Right lobe of liver (tissue), 4 donors: ENCODE results near the gene PARPBP.

ENCODE experiments used
- POLR2A ChIP-seq: fragments of 450-650 bp; IDR thresholded peaks from one replicate; pipeline ENCODE4 v1.6.1; 2017; ENCODE audit warnings: antibody characterized with exemption, mild to moderate bottlenecking
- TF ChIP-seq, protein P1 (sequence below), 4 donors: fragments of 200-600 bp in 3 of 4; fragments of 450-650 bp in 1 of 4; IDR thresholded peaks; one replicate each; pipeline versions ENCODE4 v1.5.1 to v1.8.0; 2016 to 2022; ENCODE audit warnings: antibody characterized with exemption in 4 of 4, mild to moderate bottlenecking in 2 of 4
- donor health status: DM: no; HTN: no; CAD: no.
- donor health status: DM: no; HTN: no; CAD: no.
- donor health status: DM: no; HTN: yes; CAD: no.

DNA sequence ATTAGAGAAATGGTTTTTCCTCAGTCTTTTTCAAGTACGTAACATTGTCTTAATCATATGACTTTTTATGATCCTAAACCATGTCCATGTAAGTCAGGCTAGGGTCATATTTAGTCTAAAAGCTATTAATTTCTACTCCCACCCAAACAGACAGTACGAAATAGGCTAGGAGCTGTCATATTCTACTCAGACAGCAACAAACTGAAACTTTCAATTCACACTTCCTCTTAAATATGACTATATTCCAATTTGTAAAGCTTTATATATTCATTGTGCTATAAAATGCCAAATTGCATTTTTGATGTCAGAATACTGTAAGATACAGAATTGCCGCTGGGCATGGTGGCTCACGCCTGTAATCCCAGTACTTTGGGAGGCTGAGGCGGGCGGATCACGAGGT, 3.6 kb upstream of the PARPBP start:
- TF ChIP-seq POLR2A: no peak
- TF ChIP-seq, protein P1, sequence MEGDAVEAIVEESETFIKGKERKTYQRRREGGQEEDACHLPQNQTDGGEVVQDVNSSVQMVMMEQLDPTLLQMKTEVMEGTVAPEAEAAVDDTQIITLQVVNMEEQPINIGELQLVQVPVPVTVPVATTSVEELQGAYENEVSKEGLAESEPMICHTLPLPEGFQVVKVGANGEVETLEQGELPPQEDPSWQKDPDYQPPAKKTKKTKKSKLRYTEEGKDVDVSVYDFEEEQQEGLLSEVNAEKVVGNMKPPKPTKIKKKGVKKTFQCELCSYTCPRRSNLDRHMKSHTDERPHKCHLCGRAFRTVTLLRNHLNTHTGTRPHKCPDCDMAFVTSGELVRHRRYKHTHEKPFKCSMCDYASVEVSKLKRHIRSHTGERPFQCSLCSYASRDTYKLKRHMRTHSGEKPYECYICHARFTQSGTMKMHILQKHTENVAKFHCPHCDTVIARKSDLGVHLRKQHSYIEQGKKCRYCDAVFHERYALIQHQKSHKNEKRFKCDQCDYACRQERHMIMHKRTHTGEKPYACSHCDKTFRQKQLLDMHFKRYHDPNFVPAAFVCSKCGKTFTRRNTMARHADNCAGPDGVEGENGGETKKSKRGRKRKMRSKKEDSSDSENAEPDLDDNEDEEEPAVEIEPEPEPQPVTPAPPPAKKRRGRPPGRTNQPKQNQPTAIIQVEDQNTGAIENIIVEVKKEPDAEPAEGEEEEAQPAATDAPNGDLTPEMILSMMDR (IDR thresholded peaks at IDR 0.05): no peak
